ENCODE measurements around the gene GALNT3. TPM values are rescaled to one million over a fixed set of nuclear protein-coding genes. Genes with fewer than 3 reads are reported as not detected.
A peak's percentile ranks its signal among the peaks of the same experiment; 100 is the strongest.

GALNT3 gene
- polyA plus RNA-seq, 1 of the 3 experiments (the other 2 are of a cell fraction), result 0.05 TPM

DNA sequence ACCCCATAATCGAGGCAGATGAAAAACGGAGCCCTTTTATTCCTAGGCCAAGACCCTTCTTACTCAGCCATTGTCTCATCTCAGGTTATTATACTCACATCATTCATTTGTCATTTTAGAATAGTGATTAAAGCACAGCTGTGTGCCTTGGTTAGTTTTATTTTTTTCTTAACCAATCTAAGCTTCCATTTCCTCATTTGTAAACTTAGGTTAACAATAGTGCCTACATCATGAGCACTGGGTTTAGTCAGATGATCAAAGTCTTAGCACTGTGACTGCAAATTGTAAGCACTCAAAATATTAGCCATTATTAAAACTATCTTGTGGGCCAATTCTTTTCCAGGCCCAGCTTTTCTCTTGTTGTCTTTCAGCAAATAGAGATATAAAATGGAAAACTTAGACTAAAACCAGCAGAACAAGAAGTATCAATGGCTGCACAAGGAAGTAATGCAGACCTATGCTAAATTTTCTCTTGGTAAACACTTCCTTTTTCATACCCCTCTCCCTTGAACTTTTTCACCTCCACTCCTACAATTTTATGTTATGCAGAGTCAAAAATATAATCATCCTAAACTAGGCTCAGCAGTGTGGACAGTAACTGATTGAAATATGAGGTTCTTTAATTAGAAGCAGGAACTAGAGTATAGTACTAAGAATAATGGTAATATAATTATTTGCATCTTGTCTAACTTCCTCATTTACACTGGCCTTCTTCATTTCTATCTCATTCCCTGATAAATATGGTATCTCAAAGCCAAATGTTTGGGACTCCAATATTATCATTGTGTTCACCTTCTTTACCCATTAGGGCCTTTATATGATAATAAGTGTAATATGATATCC, 21.5 kb upstream of the GALNT3 start:
- 74% methylated on average over 2 of the region's 2 CpGs for WGBS (ENCODE audit: low lambda C conversion rate)

DNA sequence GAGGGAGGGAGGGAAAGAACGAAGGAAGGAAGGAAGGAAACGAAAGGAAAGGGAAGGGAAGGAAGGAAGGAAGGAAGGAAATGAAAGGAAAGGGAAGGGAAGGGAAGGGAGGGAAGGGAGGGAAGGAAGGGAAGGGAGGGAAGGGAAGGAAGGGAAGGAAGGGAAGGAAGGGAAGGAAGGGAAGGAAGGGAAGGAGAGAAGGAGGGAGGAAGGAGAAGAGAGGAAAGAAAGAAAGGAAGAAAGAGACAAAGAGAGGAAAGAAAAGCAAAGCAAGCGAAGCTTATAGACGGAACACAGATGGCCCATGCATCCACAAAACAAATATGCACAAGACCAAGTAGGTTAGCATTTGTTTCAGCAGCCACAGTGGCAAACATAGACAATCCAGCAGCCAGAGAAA, 20.4 kb upstream of the GALNT3 start:
- H3K9ac ChIP-seq, result no peak overlapping the region
- no peaks in the 10 kb centered on the region for H3K79me2 ChIP-seq (ENCODE audit: insufficient read depth)
- TF ChIP-seq EZH2phosphoT487 (IDR thresholded peaks at IDR 0.05; ENCODE audit: borderline replicate concordance, low read depth), result no peak
- TF ChIP-seq, protein P1, sequence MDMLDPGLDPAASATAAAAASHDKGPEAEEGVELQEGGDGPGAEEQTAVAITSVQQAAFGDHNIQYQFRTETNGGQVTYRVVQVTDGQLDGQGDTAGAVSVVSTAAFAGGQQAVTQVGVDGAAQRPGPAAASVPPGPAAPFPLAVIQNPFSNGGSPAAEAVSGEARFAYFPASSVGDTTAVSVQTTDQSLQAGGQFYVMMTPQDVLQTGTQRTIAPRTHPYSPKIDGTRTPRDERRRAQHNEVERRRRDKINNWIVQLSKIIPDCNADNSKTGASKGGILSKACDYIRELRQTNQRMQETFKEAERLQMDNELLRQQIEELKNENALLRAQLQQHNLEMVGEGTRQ (IDR thresholded peaks at IDR 0.05; ENCODE audit: borderline replicate concordance, low read depth, low read length), result no peak
- TF ChIP-seq NFIC (IDR thresholded peaks at IDR 0.05; ENCODE audit: borderline replicate concordance), result no peak
- no peak for TF ChIP-seq EP300 (IDR thresholded peaks at IDR 0.05; ENCODE audit: borderline replicate concordance in 1 of 2, low read depth in 1 of 2, low read length in 1 of 2)

More for the DNA sequence above, 21.5 kb upstream of the GALNT3 start:
- no peaks in the 10 kb centered on the region for H3K9me3 ChIP-seq
- H3F3A ChIP-seq (replicated peaks; ENCODE audit: insufficient read depth), result no peaks in the 10 kb centered on the region
- no peak overlapping the region for H3K4me3 ChIP-seq (ENCODE audit: low read depth in 2 of 2, low read length in 1 of 2)
- CTCF ChIA-PET, result interaction anchor here (0.6 kb wide), 1 partner anchor 820 kb away, joined by 3 read pairs; no protein-coding TSS in a partner anchor
- no peaks in the 10 kb centered on the region for H3K27me3 ChIP-seq (ENCODE audit: insufficient read depth)
- DNase-seq, result no peak
- no peak for TF ChIP-seq TEAD4 (IDR thresholded peaks at IDR 0.05; ENCODE audit: borderline replicate concordance, insufficient read depth)
- TF ChIP-seq, protein P2, sequence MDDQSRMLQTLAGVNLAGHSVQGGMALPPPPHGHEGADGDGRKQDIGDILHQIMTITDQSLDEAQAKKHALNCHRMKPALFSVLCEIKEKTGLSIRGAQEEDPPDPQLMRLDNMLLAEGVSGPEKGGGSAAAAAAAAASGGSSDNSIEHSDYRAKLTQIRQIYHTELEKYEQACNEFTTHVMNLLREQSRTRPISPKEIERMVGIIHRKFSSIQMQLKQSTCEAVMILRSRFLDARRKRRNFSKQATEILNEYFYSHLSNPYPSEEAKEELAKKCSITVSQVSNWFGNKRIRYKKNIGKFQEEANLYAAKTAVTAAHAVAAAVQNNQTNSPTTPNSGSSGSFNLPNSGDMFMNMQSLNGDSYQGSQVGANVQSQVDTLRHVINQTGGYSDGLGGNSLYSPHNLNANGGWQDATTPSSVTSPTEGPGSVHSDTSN (IDR thresholded peaks at IDR 0.05), result no peak
- TF ChIP-seq, protein P3, sequence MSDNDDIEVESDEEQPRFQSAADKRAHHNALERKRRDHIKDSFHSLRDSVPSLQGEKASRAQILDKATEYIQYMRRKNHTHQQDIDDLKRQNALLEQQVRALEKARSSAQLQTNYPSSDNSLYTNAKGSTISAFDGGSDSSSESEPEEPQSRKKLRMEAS (IDR thresholded peaks at IDR 0.05; ENCODE audit: low read depth), result no peak
- no peaks in the 10 kb centered on the region for H3K9me2 ChIP-seq
- H3K9ac ChIP-seq, result no peak overlapping the region
- H3K27ac ChIP-seq (ENCODE audit: low read depth in 2 of 2, low read length in 1 of 2), result no peak overlapping the region
- POLR2A ChIA-PET, result no interaction called here
- H3K4me1 ChIP-seq (ENCODE audit: control insufficient read depth in 1 of 2, insufficient read depth in 2 of 2, low read depth in 1 of 2, low read length in 1 of 2), result no peaks in the 10 kb centered on the region; a peak in 2 of 4 replicates
- no peaks in the 10 kb centered on the region for H3K79me2 ChIP-seq (ENCODE audit: insufficient read depth)
- no peaks in the 10 kb centered on the region for H4K20me1 ChIP-seq (ENCODE audit: insufficient read depth)
- H3K36me3 ChIP-seq (replicated peaks in 1 of 2; ENCODE audit: control insufficient read depth in 1 of 2, insufficient read depth in 2 of 2, low read length in 1 of 2), result no peaks in the 10 kb centered on the region
- peak overlapping the region; percentile 6; the same call in 1 of the 2 replicates for H2AFZ ChIP-seq (ENCODE audit: low read depth)
- no peak overlapping the region for H3K4me2 ChIP-seq

More for the DNA sequence above, 20.4 kb upstream of the GALNT3 start:
- Histone ChIP-seq H3K4me1 (ENCODE audit: control insufficient read depth in 1 of 2, insufficient read depth in 2 of 2, low read depth in 1 of 2, low read length in 1 of 2) (no peaks in the 10 kb centered on the region; a peak in 1 of 4 replicates), H3K4me2 (no peak overlapping the region), H3K27ac (ENCODE audit: low read depth in 2 of 2, low read length in 1 of 2) (no peak overlapping the region), H3K9me3 (no peaks in the 10 kb centered on the region), H3K27me3 (ENCODE audit: insufficient read depth) (no peaks in the 10 kb centered on the region), H2AFZ (ENCODE audit: low read depth) (no peak overlapping the region), H3K4me3 (ENCODE audit: low read depth in 2 of 2, low read length in 1 of 2) (no peak overlapping the region), H4K20me1 (ENCODE audit: insufficient read depth) (no peaks in the 10 kb centered on the region), H3F3A (replicated peaks; ENCODE audit: insufficient read depth) (no peaks in the 10 kb centered on the region), H3K9me2 (no peaks in the 10 kb centered on the region), H3K36me3 (replicated peaks in 1 of 2; ENCODE audit: control insufficient read depth in 1 of 2, insufficient read depth in 2 of 2, low read length in 1 of 2) (no peaks in the 10 kb centered on the region)
- CTCF ChIA-PET, result interaction anchor here (0.9 kb wide), 1 partner anchor 14 kb away, joined by 4 read pairs; no protein-coding TSS in a partner anchor
- WGBS (ENCODE audit: low lambda C conversion rate), result 81% methylated on average over 4 of the region's 4 CpGs
- DNase-seq, result no peak
- POLR2A ChIA-PET, result no interaction called here
